ENCODE results near the gene STK11. TPM values are rescaled to one million over a fixed set of nuclear protein-coding genes. Genes with fewer than 3 reads are reported as not detected.
A peak's percentile ranks its signal among the peaks of the same experiment; 100 is the strongest.

STK11 gene
- total RNA-seq, 1 donor from 2014 or later: 80.4 TPM

DNA sequence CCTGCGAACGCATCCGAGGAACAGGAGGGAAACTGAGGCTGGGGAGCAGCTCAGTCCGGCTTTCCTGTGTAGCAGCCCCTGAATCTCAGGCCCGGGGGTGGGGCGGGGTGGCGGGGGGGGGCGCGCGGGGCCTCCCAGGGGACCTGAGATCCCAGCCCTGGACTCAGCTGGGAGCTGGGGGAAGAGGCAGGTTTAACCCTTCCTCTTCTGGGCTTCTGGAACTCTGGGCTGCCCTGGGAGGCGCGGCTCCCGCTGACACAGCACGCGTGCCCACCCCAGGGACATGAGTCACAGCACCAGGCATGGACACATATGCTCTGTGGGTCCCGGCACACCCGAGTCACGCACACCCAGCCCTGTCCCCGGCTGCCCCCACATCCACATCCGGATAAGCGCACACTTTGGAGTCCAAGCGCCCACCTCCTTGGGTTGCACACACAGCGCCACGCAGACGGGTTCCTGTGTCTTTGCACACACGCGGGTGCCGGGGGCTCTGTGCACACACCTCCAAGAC is 60.1 kb downstream of the STK11 start:
- DNase-seq (ENCODE audit: low read depth): no peak
- TF ChIP-seq, protein P1, sequence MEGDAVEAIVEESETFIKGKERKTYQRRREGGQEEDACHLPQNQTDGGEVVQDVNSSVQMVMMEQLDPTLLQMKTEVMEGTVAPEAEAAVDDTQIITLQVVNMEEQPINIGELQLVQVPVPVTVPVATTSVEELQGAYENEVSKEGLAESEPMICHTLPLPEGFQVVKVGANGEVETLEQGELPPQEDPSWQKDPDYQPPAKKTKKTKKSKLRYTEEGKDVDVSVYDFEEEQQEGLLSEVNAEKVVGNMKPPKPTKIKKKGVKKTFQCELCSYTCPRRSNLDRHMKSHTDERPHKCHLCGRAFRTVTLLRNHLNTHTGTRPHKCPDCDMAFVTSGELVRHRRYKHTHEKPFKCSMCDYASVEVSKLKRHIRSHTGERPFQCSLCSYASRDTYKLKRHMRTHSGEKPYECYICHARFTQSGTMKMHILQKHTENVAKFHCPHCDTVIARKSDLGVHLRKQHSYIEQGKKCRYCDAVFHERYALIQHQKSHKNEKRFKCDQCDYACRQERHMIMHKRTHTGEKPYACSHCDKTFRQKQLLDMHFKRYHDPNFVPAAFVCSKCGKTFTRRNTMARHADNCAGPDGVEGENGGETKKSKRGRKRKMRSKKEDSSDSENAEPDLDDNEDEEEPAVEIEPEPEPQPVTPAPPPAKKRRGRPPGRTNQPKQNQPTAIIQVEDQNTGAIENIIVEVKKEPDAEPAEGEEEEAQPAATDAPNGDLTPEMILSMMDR (conservative IDR thresholded peaks at IDR 0.05; ENCODE audit: low read depth, low read length): no peak
- H3K4me3 ChIP-seq (ENCODE audit: low read depth, low read length): peak overlapping the region; percentile 58

- TF ChIP-seq, protein P1 (conservative IDR thresholded peaks at IDR 0.05; ENCODE audit: low read depth, low read length): no peak
- no peak for DNase-seq (ENCODE audit: low read depth)
- H3K4me3 ChIP-seq (ENCODE audit: low read depth, low read length): peak overlapping the region; percentile 58
Measured at GRCh38 chr19:1266129-1266915, 60.7 kb downstream of the STK11 start.

- DNase-seq (ENCODE audit: low read depth): no peak
- TF ChIP-seq, protein P1 (conservative IDR thresholded peaks at IDR 0.05; ENCODE audit: low read depth, low read length): peak; percentile 74
Measured at GRCh38 chr19:1266916-1267476, 61.4 kb downstream of the STK11 start.

DNA sequence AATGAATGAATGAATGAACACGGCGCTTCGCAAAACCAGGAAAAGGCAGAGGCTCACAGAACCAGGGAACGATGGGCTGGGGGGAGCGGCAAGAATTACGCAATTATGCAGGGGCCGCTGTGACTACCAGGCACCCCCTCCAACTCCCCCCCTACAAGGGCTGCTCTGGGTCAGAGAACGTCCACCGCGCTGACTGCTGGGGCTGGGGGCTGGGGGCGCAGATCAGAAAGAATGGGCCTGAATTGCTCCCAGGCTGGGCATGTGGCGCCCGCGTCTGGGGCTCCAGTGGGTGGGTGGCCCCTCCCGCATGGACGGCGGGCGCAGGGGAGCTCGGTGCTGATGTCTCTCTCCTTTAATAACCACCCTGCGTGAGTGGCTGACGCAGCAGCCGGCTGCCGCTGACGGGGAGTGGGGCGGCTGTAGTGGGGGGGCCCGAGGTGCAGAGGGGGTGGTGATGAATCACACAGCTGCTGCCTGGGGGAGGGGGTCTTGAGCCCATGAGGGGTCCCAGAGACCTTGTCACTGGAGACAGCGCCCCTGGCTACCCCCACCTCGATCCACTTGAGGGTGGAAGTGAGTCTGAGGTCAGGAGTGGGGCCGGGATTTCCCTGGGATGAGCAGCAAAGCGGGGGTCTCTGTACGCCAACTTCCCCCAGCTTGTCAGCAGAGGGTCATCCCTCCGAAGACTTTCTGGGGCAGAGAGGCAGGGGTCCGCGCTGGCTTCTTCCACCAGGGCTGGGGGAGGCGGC is 62.1 kb downstream of the STK11 start:
- TF ChIP-seq, protein P1 (conservative IDR thresholded peaks at IDR 0.05; ENCODE audit: low read depth, low read length): no peak
- peak overlapping the region; percentile 58 for H3K4me3 ChIP-seq (ENCODE audit: low read depth, low read length)
- DNase-seq (ENCODE audit: low read depth): no peak

More at GRCh38 chr19:1266916-1267476, 61.4 kb downstream of the STK11 start:
- peak overlapping the region; percentile 58 for H3K4me3 ChIP-seq (ENCODE audit: low read depth, low read length)

- TF ChIP-seq, protein P1 (conservative IDR thresholded peaks at IDR 0.05; ENCODE audit: low read depth, low read length): no peak
- H3K4me3 ChIP-seq (ENCODE audit: low read depth, low read length): no peak overlapping the region
- no peak for DNase-seq (ENCODE audit: low read depth)
Measured at GRCh38 chr19:1268226-1269064, 62.9 kb downstream of the STK11 start.

DNA sequence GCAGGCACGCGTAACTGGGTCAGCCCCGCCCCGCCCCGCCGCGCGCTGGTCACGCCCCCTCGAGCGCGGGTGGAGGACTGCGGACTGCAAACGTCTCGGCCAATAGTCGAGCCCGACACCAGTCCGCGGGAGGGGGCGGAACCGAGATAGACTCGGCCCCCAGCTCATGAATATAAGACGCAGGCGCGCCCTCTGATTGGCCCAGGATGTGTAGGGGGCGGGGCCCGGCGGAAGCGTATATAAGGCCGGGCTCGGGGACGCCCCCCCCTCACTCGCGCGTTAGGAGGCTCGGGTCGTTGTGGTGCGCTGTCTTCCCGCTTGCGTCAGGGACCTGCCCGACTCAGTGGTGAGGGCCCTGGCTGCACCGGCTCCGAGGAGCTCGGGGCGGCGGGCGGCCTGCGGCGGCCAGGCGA is 63.5 kb downstream of the STK11 start, which contains the start of gene CIRBP:
Gene CIRBP (plus strand): TSS at position 268 of the 413 bp plus-strand sequence. CDS start 1,602 bp downstream, outside the sequence.
- no peak for DNase-seq (ENCODE audit: low read depth)
- TF ChIP-seq, protein P1 (conservative IDR thresholded peaks at IDR 0.05; ENCODE audit: low read depth, low read length): no peak
- H3K4me3 ChIP-seq (ENCODE audit: low read depth, low read length): peak within 1 kb of the TSS; percentile 64
